ENCODE measurements around the gene SH3RF3.

SH3RF3 gene

DNA sequence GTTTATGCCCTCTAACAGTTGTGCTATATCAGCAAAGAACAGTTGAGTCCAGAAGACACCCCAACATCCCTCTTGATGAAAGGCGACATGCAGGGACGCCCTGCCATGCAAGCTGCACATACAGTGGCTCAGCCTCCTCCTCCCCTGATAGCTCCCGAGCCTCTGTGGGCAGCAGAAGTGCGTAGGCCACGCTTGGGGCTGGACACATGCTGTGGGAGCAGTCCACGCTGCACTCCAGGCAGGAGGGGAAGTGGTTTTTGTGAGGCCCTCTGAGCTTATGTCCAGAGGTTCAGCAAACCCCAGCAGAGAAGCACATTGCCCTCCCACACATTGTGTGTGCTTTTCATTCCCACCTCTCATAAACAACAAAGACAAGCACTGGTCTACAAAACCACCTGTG is 322.7 kb downstream of the SH3RF3 start:
- no peak for DNase-seq (ENCODE audit: low read depth)

DNA sequence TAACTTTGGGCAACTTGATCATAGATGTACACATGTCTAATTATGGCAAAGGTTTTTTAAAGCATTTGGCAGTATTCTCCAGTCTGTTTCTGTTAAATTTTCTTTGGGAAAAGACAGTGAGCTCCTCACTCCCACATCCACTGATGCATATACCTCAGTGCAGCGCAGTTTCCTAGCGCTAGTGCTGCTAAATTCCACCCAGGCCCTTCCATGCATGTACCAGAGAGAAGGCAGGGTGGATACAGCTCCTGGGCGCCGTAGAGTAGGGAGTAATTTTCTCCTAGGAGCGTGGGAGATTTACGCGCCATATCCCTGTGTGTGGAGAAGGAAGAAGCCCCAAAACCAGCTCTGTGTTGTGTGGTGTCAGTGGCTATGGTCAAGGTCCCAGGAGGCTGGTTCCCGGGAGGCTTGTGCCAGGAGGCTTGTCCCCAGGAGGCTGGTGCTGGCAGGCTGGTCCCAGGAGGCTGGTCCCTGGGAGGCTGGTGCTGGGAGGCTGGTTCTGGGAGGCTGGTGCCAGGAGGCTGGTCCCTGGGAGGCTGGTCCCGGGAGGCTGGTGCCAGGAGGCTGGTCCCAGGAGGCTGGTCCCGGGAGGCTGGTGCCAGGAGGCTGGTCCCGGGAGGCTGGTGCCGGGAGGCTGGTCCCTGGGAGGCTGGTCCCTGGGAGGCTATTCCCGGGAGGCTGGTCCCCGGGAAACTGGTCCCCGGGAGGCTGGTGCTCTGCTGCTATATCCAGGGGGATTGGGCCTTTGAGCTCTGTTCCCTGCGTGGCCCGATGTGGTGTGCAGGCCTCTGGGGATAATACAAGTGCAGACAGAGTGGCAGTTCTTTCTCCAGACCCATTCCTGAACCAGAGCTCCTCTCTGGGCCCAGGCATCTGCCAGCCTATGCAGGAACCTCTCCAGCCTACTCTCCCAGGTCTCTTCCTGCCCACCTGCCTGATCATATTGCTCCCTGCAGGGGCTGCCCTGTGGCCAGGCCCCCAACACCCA is 323.6 kb downstream of the SH3RF3 start:
- DNase-seq (ENCODE audit: low read depth) = no peak
- TF ChIP-seq CTCF (IDR thresholded peaks at IDR 0.05; ENCODE audit: insufficient read depth, low read depth, low read length, missing control alignments) = no peak
- no peak overlapping the region for H3K4me3 ChIP-seq (ENCODE audit: low read length)

More for the DNA sequence above, 322.7 kb downstream of the SH3RF3 start:
- H3K4me3 ChIP-seq (ENCODE audit: low read length) = no peak overlapping the region
- no peak for TF ChIP-seq CTCF (IDR thresholded peaks at IDR 0.05; ENCODE audit: insufficient read depth, low read depth, low read length, missing control alignments)

- no peak for DNase-seq (ENCODE audit: low read depth)
- no peak for TF ChIP-seq CTCF (IDR thresholded peaks at IDR 0.05; ENCODE audit: insufficient read depth, low read depth, low read length, missing control alignments)
- H3K4me3 ChIP-seq (ENCODE audit: low read length) = no peak overlapping the region
Measured at GRCh38 chr2:109453371-109453995, 324.5 kb downstream of the SH3RF3 start.

DNA sequence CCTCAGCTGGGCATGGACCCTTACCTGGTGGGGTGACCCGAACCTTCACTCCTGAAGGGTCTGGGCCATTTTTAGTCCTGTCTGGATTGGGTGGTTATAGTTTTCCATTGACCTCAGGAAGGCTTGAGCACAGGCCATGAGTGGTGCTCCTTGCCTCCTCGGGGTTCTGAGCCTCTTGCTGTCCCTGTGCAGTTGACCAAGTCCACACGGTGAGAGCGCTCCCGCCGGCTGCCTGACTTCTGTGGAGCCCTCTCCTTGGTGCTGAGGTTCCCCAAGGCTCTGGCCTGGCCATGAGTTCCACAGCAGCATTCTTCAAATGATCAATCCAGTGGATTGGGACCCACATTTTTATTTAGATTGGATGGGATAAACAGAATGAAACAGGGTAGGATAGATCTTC is 325.3 kb downstream of the SH3RF3 start:
- no peak for DNase-seq (ENCODE audit: low read depth)
- no peak for TF ChIP-seq CTCF (IDR thresholded peaks at IDR 0.05; ENCODE audit: insufficient read depth, low read depth, low read length, missing control alignments)
- no peak overlapping the region for H3K4me3 ChIP-seq (ENCODE audit: low read length)

- DNase-seq (ENCODE audit: low read depth) = no peak
- no peak overlapping the region for H3K4me3 ChIP-seq (ENCODE audit: low read length)
- no peak for TF ChIP-seq CTCF (IDR thresholded peaks at IDR 0.05; ENCODE audit: insufficient read depth, low read depth, low read length, missing control alignments)
Measured at GRCh38 chr2:109454765-109455394, 325.9 kb downstream of the SH3RF3 start.

DNA sequence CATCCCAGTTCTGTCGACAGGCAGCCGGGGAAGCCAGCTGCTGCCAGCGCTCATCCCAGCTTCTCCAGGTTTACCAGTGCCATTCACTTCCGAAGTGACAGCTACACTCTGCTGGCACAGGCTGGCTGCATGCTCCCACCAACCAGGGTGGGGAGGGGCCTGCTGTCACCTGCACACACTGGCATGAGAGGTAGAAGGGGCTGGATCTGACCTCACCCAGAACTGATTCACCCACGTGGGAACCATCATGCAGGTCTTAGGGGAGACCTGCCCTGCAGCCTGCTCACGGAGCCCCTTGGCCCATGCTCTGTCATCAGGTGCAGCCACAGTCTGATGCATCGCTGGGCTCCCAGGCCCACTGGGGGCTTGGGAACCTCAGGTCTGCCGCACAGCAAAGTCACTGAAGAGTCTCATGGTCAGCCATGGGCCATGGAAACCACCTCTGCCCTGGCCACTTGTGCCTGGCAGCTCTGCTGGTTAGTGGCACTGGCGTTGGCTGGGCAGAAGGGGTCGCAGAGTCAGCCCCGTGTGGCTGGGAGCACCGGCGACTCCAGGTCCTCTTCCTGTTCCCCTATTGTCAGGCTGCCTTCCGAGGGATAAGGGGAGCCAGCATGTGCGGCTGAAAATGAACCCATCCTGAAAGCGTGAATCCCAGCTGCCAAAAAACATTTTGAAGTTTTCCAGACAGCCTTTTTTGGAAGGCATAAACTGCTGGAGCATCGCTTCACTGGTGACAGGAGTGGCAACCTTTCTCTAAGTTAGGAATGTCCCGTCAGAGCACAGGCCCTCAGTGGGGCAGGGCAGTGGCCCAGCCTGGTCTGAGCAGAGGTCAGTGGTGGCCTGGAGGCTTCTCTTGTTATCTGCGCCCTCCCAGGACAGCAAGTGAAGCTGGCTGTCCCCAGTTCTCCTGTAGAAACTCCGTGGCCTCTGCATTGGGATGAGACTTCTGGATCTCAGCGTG is 327.0 kb downstream of the SH3RF3 start:
- no peak for TF ChIP-seq CTCF (IDR thresholded peaks at IDR 0.05; ENCODE audit: insufficient read depth, low read depth, low read length, missing control alignments)
- DNase-seq (ENCODE audit: low read depth) = no peak
- H3K4me3 ChIP-seq (ENCODE audit: low read length) = no peak overlapping the region
